AG09319 (cell line): ENCODE data around the gene RPH3AL.

Experiments
- DNase-seq: peaks from one replicate; pipeline ENCODE4 v3.0.0-alpha.2; 2010; ENCODE audit warnings: low read depth; ENCODE audit errors: extremely low read depth
- TF ChIP-seq, protein P1 (sequence below): IDR thresholded peaks from 2 replicates; pipeline ENCODE4 v1.5.1; 2011; ENCODE audit warnings: low read depth, mild to moderate bottlenecking, inconsistent platforms, low read length, moderate library complexity

RPH3AL gene

DNA sequence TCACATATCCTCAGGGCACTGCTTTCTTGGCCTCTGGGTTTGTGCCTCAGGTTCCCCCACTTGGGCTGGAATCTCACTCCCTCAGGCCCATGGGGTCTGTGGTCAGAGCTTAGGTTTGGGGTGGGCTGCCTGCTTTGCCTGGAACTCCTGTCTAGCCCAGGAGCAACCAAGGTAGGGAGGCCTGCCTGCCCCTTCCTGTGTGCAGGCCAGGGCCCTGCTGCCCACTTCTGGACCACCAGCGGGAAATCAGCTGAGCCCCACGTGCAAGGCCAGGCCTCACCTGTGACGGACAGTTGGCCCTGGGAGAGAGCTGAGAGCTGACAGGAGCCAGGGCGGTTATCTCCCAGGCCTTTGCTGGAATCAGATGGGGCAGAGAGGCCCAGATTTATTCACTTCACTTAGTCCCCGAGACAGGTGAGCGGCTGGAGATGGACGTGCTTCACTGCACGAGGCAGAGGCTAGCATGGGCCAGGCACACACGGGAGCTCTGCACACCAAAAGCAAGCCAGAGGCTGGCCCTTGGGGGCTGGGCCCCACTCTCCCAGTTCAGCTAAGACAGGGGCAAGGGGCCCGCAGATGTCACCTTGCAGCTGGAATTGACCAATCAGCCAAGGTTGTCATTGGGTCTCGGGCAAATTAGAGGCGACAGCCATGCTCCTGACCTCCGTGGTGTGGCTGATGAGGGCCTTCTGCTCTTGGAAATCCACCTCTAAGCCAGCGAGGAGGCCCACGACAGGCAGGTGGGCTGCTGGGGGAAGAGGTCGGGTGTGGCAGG lies 121.2 kb downstream of the RPH3AL start:
- TF ChIP-seq, protein P1, sequence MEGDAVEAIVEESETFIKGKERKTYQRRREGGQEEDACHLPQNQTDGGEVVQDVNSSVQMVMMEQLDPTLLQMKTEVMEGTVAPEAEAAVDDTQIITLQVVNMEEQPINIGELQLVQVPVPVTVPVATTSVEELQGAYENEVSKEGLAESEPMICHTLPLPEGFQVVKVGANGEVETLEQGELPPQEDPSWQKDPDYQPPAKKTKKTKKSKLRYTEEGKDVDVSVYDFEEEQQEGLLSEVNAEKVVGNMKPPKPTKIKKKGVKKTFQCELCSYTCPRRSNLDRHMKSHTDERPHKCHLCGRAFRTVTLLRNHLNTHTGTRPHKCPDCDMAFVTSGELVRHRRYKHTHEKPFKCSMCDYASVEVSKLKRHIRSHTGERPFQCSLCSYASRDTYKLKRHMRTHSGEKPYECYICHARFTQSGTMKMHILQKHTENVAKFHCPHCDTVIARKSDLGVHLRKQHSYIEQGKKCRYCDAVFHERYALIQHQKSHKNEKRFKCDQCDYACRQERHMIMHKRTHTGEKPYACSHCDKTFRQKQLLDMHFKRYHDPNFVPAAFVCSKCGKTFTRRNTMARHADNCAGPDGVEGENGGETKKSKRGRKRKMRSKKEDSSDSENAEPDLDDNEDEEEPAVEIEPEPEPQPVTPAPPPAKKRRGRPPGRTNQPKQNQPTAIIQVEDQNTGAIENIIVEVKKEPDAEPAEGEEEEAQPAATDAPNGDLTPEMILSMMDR = no peak
- no peak for DNase-seq

DNA sequence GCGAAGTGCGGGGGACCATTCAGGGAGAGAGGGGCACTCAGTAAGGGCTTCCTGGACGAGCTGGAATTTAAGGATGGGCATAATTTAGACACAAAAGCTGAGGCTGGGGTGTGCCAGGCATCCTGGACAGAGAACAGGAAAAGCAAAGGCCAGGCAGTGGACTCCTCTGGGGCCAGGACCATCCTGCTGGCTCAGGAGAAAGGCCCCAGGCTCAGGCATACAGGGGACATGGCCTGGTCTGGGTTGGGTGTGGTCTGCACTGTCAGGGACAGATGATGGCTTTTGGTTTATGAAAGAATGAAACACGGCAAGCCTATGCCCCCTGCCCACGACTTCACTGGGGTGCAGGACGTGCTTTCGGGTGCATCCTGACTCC lies 122.2 kb downstream of the RPH3AL start:
- DNase-seq = no peak
- TF ChIP-seq, protein P1 = no peak

DNA sequence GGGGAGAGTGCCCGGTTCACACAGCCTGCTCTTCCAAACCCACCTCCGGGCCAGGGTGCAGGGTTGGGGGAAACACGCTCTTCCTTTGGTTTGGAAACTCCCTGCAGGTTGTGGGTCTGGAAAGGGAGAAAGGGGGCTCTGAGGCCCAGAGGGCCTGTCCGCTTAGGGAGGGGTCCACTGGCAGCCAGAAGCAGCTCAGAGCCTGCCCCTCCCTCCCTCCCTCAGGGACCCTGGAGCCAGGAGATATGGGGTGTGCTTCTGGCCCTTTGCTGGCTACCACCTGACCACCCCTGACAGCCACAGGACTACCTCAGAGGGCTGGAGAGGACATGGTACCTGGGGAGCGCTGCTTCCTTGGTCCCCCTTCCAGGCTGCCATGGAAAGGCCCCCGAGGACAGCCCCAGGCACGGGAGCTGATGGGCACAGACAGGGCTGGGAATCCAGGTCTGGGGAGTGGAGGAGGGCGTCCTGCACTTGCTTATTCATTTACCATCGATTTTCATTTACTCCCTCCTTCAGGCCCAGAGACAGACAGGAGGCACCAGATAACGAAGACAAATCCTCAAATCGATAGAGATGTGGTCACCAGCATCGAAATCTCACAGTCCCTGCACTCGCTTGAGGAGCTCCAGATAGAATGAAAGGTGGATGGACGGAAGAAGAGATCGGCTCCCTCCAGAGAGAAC lies 122.8 kb downstream of the RPH3AL start:
- TF ChIP-seq, protein P1 = no peak
- no peak for DNase-seq

DNA sequence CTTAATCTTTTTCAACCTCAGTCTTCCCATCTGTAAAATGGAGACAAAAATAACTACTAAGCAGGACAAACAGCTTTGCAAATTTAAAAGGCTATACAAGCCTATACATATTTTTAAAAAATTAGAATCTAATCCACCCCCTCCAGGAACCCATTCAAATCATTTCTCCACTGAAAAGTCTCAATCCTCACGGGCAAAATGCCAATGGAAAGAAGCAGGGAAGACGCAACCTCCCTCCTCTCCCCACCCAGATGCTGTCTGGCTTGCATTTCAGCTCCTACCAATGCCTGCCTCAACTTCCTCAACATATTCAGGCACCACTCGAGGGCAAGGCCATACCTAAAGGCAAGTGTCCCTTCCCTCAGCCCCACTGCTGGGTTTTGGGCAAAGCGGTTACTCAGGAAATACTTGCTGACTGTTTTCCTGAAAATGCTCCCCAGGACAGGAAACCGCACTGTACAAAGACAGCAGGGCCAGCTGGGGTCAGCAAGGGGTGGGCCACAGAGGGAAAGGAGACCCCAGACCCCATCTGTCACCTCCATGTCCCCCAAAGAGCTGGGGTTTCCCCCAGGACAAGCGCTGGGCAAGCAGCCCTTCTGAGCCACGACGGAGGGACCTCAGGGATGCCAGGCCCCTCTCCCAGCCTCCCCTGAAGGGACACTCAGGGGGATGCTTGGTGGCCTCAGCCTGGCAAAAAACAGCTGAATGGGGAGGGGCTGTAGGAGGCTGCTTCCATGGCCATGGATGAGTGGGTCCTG lies 123.5 kb downstream of the RPH3AL start:
- DNase-seq = no peak
- TF ChIP-seq, protein P1 = no peak

DNA sequence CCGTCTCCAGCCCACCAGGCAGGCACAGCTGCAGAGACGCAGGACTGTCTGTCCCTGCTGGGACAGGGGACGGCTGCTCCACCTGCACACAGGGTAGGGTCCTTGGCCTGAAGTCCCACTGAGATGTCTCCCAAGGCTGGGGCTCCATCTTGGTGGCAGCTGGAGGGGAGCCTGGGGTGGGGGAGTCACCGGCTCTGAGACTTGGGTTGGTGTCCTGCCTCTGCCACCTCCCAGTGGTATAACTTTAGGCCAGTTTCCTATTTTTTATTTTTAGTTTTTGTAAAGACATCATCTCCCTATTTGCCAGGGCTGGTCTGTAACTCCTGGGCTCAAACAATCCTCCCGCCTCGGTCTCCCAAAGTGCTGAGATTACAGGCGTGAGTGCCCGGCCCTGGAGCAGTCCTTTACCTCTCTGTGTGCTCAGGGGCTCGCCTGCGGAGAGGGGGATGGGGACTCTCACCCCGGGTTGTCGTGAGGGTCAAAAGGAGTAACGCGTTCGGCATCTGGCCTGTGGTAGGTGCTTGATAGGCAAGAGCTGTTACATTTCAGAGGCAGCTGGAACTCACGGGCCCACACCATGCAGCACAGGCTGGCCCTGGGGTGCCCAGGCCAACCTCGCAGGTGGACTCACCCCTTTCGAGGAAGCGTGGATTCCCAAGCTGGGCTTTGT lies 124.5 kb downstream of the RPH3AL start:
- TF ChIP-seq, protein P1 = no peak
- no peak for DNase-seq

DNA sequence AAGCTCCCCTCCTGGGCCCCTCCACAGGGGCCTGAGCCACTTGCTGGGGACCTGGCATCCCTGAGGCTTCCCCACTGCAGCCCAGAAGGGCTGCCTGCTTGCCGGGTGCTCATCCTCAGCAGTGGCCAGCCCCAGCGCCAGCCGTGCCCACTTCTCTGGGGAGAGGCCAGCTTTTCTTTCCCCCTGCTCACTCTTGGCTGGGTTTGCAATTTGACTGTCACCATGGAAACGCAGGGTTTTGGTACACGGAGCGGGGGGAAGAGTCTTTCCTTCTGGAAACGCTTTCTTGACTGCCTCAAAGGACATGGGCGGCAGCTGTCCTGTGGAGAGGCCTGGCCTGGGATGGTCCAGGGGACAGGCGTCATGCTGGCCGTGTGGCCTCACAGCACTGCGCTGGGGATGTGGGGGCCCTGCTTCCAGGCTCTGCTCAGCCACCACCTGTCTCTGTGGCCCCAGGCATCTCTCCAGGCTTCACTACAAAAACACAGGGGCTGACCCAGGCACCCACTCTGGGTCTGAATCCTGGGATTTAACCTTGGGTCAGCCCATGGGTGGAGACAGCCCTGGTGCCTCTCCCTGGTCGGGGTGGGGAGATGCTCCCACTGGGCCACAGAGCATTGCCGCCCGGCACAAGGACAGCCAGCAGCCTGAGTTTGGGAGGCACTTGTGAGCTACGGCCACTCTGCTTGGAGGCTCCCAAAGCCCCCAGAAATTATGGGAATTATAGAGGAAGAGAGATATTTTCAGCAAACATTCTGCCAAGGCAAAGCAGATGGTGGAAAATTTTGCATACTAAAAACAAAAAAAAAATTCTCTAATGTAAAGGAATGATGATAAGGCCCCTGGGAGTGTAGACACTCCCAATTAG lies 125.3 kb downstream of the RPH3AL start:
- TF ChIP-seq, protein P1 = no peak
- DNase-seq = no peak
